WTC11 (cell line): ENCODE data around the gene OTOS.

Experiments
- CREB1 ChIP-seq: sonication (generic); formaldehyde crosslinking; IDR thresholded peaks from 2 replicates; pipeline ENCODE4 v1.8.0; 2023; ENCODE audit warnings: mild to moderate bottlenecking, missing genetic modification reagents
- CTCF ChIP-seq: fragments of 200-600 bp; IDR thresholded peaks from 2 replicates; pipeline ENCODE4 v1.8.0; 2022; ENCODE audit warnings: antibody characterized with exemption
- E2F5 ChIP-seq: sonication (generic); formaldehyde crosslinking; IDR thresholded peaks from 2 replicates; pipeline ENCODE4 v1.8.1; 2022; ENCODE audit warnings: mild to moderate bottlenecking, moderate library complexity, missing genetic modification reagents
- HMGA2 ChIP-seq: fragments of 250-450 bp; sonication (Bioruptor Pico); IDR thresholded peaks from 2 replicates; pipeline ENCODE4 v1.4.0; 2021; ENCODE audit warnings: mild to moderate bottlenecking, moderate library complexity
- NFYB ChIP-seq: sonication (generic); formaldehyde crosslinking; conservative IDR thresholded peaks from 2 replicates; pipeline ENCODE4 v1.8.0; 2022; ENCODE audit warnings: low read depth, missing genetic modification reagents
- SMAD3 ChIP-seq: sonication (generic); formaldehyde crosslinking; IDR thresholded peaks from 2 replicates; pipeline ENCODE4 v1.8.0; 2022; ENCODE audit warnings: missing genetic modification reagents, mild to moderate bottlenecking, borderline replicate concordance
- SOX15 ChIP-seq: fragments of 250-450 bp; sonication (Bioruptor Pico); IDR thresholded peaks from 2 replicates; pipeline ENCODE4 v1.9.0; 2021; ENCODE audit warnings: mild to moderate bottlenecking
- USF1 ChIP-seq: sonication (generic); formaldehyde crosslinking; IDR thresholded peaks from 2 replicates; pipeline ENCODE4 v1.8.0; 2022; ENCODE audit warnings: mild to moderate bottlenecking, missing genetic modification reagents
- USF2 ChIP-seq: sonication (generic); formaldehyde crosslinking; IDR thresholded peaks from 2 replicates; pipeline ENCODE4 v1.8.1; 2023; ENCODE audit warnings: mild to moderate bottlenecking, missing genetic modification reagents, moderate library complexity
- ZBTB43 ChIP-seq: sonication (generic); formaldehyde crosslinking; IDR thresholded peaks from 2 replicates; pipeline ENCODE4 v1.8.1; 2023; ENCODE audit warnings: mild to moderate bottlenecking, missing genetic modification reagents
- TF ChIP-seq, protein P1 (sequence below): sonication (generic); formaldehyde crosslinking; IDR thresholded peaks from 2 replicates; pipeline ENCODE4 v1.8.0; 2022; ENCODE audit warnings: mild to moderate bottlenecking, missing genetic modification reagents
- TF ChIP-seq, protein P2 (sequence below): sonication (generic); formaldehyde crosslinking; IDR thresholded peaks from 2 replicates; pipeline ENCODE4 v1.8.1; 2022; ENCODE audit warnings: low read depth, mild to moderate bottlenecking, moderate library complexity, missing genetic modification reagents, borderline replicate concordance

GRCh38 chr2:240142256-240142775, 1.9 kb upstream of the OTOS start:
- no peak for TF ChIP-seq CTCF
- TF ChIP-seq HMGA2 (CRISPR knock-in tag): no peak
- no peak for TF ChIP-seq NFYB
- TF ChIP-seq CREB1 (CRISPR knock-in tag): no peak
- TF ChIP-seq USF1 (CRISPR knock-in tag): no peak
- no peak for TF ChIP-seq ZBTB43 (CRISPR knock-in tag)
- no peak for TF ChIP-seq SOX15 (CRISPR knock-in tag)
- TF ChIP-seq, protein P1, sequence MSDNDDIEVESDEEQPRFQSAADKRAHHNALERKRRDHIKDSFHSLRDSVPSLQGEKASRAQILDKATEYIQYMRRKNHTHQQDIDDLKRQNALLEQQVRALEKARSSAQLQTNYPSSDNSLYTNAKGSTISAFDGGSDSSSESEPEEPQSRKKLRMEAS: no peak
- TF ChIP-seq, protein P2, sequence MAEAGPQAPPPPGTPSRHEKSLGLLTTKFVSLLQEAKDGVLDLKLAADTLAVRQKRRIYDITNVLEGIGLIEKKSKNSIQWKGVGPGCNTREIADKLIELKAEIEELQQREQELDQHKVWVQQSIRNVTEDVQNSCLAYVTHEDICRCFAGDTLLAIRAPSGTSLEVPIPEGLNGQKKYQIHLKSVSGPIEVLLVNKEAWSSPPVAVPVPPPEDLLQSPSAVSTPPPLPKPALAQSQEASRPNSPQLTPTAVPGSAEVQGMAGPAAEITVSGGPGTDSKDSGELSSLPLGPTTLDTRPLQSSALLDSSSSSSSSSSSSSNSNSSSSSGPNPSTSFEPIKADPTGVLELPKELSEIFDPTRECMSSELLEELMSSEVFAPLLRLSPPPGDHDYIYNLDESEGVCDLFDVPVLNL (CRISPR knock-in tag): no peak
- TF ChIP-seq USF2 (CRISPR knock-in tag): no peak
- TF ChIP-seq E2F5 (CRISPR knock-in tag): no peak
- TF ChIP-seq SMAD3 (CRISPR knock-in tag): no peak
